ENCODE data around the gene TICAM2. TPM values are rescaled to one million over a fixed set of nuclear protein-coding genes. Genes with fewer than 3 reads are reported as not detected.

The TICAM2 gene
- total and polyA plus RNA-seq, 2 of the 8 experiments (the other 6 are each of a cell fraction or from before 2014, with no cell fraction given), result 0.02 TPM; not detected in 1

DNA sequence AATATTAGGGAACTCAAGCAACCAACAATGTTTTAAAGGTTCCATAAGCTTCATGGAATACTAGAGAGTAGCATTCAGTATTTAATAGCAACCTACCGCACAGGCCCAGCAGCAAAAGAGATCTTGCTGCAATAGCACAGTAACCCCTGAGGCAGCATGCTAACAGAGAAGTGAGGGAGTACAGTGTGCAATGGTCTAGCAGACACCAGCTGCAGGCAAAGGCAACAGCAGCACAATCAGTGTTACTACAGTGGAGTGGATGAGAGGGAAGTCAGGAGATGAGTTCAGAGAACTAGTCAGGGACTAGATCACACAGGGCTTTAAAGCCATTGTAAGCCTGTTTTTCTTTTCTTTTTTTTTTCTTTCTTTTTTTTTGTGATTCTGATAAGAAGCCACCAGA lies 2.8 kb downstream of the TICAM2 start (continued):
- TF ChIP-seq JUN (IDR thresholded peaks at IDR 0.05; ENCODE audit: low read depth, low read length) (no peak), ASH2L (IDR thresholded peaks at IDR 0.05; ENCODE audit: low read length) (no peak), SAP30 (IDR thresholded peaks at IDR 0.05; ENCODE audit: insufficient read depth, insufficient replicate concordance, low read length) (no peak), BCL11A (IDR thresholded peaks at IDR 0.05; ENCODE audit: low read depth in 2 of 2, low read length in 2 of 2) (no peak)

All from H1 (cell line).